ENCODE measurements around the gene RETREG3.

RETREG3 gene

DNA sequence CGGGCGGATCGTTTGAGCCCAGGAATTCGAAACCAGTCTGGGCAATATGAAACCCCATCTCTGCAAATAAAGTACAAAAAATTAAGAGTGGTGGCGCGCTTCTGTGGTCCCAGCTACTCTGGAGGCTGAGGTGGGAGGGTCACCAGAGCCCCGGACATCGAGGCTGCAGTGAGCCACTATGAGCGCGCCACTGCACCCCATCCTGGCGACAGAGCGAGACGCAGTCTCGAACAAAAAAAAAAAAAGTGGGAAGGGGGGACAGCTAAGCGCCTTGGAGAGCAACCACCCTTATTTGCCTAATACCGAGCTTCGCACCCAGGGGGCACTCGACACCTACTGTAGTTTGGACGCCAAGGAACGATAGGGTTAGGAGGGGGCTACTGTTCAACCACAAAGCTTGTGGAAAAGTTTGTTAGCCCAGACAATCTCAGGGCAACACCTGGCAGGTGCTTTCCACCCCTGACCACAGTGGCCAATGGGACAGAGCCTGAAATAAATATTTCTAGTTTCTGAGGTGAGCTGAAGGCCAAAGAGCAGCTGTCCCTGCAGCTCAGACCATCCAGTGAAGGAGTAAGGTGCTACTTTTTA lies 30.8 kb downstream of the RETREG3 start:
- no peak for TF ChIP-seq EZH2phosphoT487 (IDR thresholded peaks at IDR 0.05; ENCODE audit: borderline replicate concordance, low read length)
- TF ChIP-seq, protein P1, sequence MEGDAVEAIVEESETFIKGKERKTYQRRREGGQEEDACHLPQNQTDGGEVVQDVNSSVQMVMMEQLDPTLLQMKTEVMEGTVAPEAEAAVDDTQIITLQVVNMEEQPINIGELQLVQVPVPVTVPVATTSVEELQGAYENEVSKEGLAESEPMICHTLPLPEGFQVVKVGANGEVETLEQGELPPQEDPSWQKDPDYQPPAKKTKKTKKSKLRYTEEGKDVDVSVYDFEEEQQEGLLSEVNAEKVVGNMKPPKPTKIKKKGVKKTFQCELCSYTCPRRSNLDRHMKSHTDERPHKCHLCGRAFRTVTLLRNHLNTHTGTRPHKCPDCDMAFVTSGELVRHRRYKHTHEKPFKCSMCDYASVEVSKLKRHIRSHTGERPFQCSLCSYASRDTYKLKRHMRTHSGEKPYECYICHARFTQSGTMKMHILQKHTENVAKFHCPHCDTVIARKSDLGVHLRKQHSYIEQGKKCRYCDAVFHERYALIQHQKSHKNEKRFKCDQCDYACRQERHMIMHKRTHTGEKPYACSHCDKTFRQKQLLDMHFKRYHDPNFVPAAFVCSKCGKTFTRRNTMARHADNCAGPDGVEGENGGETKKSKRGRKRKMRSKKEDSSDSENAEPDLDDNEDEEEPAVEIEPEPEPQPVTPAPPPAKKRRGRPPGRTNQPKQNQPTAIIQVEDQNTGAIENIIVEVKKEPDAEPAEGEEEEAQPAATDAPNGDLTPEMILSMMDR (IDR thresholded peaks at IDR 0.05; ENCODE audit: low read depth, low read length, poor library complexity, severe bottlenecking): peak; percentile 85
- Histone ChIP-seq H3K9me2 (replicated peaks; ENCODE audit: control insufficient read depth, low read length) (no peaks in the 10 kb centered on the region), H3K4me1 (ENCODE audit: control insufficient read depth, low read length) (peaks cover 35% of the 10 kb centered on the region), H3K4me2 (ENCODE audit: low read length) (peak overlapping the region; percentile 66), H3K27ac (ENCODE audit: low read depth, low read length) (peak overlapping the region; percentile 81), H3K9me3 (ENCODE audit: control insufficient read depth, insufficient read depth, low read length) (no peaks in the 10 kb centered on the region), H4K20me1 (ENCODE audit: control insufficient read depth, insufficient read depth, low read depth, low read length) (peaks cover 3% of the 10 kb centered on the region; the same call in 1 of the 2 replicates), H3K79me2 (ENCODE audit: control insufficient read depth, low read length) (peaks cover 41% of the 10 kb centered on the region), H3K36me3 (ENCODE audit: control insufficient read depth, low read length) (peaks cover 76% of the 10 kb centered on the region), H3F3A (ENCODE audit: control insufficient read depth, insufficient read depth) (peaks cover 13% of the 10 kb centered on the region), H3K27me3 (ENCODE audit: control insufficient read depth, low read length) (no peaks in the 10 kb centered on the region), H3K4me3 (ENCODE audit: low read length) (peak overlapping the region; percentile 89)

DNA sequence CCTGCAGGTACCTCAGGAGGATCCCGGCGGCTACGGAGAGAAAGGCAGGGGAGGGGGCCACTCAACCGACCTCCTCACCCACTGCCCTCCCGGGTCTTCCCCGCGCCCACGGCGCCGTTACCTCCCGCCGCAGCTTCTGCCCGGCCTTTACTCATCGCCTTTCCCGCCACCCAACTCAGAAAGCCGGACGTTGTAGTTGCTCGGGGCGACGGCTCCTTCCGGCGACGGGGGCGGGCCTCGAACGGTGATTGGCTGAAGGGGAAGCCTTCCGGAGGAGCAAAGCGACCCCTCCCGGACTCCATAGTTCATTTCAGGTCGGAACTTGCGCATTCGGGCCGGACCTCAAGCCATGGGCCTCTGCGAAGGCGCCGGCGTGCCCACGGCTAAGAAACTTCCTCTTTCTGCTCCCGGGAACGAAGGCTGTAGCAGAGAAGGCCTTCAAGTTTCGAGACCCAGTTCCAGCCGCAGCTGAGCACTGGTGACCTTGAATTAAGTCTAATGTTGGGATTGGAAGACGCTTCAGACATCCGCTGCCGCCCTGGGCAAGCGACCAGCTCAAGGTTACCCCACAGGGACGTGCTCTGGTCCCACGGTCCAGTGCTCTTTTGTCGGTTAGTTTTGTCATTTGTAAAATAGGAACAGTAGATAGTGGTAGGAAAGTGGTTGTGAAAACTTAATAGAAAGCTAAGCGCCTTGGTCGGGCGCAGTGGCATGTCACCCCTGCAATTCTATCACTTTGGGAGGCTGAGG lies 31.5 kb downstream of the RETREG3 start, which contains the start of gene PSMC3IP:
PSMC3IP (minus strand) TSS at position 198 of the 750 bp plus-strand sequence; CDS start at position 155, 43 bp downstream.
- H3K4me1 ChIP-seq (ENCODE audit: control insufficient read depth, low read length): peaks cover 35% of the 10 kb centered on the region
- peaks cover 3% of the 10 kb centered on the region; the same call in 1 of the 2 replicates for H4K20me1 ChIP-seq (ENCODE audit: control insufficient read depth, insufficient read depth, low read depth, low read length)
- no peaks in the 10 kb centered on the region for H3K27me3 ChIP-seq (ENCODE audit: control insufficient read depth, low read length)
- peaks cover 47% of the 10 kb centered on the region for H3K79me2 ChIP-seq (ENCODE audit: control insufficient read depth, low read length)
- H3K9me3 ChIP-seq (ENCODE audit: control insufficient read depth, insufficient read depth, low read length): no peaks in the 10 kb centered on the region
- peak within 1 kb of the TSS; percentile 66 for H3K4me2 ChIP-seq (ENCODE audit: low read length)
- H3K9me2 ChIP-seq (replicated peaks; ENCODE audit: control insufficient read depth, low read length): no peaks in the 10 kb centered on the region
- H3K27ac ChIP-seq (ENCODE audit: low read depth, low read length): peak within 1 kb of the TSS; percentile 81
- peaks cover 76% of the 10 kb centered on the region for H3K36me3 ChIP-seq (ENCODE audit: control insufficient read depth, low read length)
- no peak for TF ChIP-seq EZH2phosphoT487 (IDR thresholded peaks at IDR 0.05; ENCODE audit: borderline replicate concordance, low read length)
- TF ChIP-seq, protein P1 (IDR thresholded peaks at IDR 0.05; ENCODE audit: low read depth, low read length, poor library complexity, severe bottlenecking): peak; percentile 42
- peaks cover 13% of the 10 kb centered on the region for H3F3A ChIP-seq (ENCODE audit: control insufficient read depth, insufficient read depth)
- H3K4me3 ChIP-seq (ENCODE audit: low read length): peak within 1 kb of the TSS; percentile 89

DNA sequence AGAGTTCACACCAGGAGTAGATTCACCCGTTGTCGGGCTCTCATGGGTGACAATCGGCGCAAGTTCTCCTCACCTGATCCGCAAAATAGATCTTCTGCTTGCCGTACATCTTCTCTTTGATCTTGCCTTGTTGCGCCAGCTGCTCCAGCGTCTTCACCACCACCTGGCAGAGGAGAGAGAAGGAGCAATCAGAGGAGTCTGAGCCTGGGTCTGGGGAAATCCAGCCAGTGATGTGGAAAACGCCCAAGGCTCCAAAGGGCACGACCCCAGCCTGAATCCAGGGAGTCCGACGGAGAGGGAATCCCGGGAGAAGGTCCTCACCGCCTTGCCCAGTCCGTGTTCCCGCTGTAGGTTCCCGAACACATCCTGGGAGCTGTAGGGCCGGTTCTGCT lies 32.0 kb downstream of the RETREG3 start:
- no peak for TF ChIP-seq EZH2phosphoT487 (IDR thresholded peaks at IDR 0.05; ENCODE audit: borderline replicate concordance, low read length)
- TF ChIP-seq, protein P1 (IDR thresholded peaks at IDR 0.05; ENCODE audit: low read depth, low read length, poor library complexity, severe bottlenecking): no peak
- Histone ChIP-seq H3K9me2 (replicated peaks; ENCODE audit: control insufficient read depth, low read length) (no peaks in the 10 kb centered on the region), H3K9me3 (ENCODE audit: control insufficient read depth, insufficient read depth, low read length) (no peaks in the 10 kb centered on the region), H4K20me1 (ENCODE audit: control insufficient read depth, insufficient read depth, low read depth, low read length) (peaks cover 3% of the 10 kb centered on the region; the same call in 1 of the 2 replicates), H3K4me2 (ENCODE audit: low read length) (peak overlapping the region; percentile 66), H3K27ac (ENCODE audit: low read depth, low read length) (peak overlapping the region; percentile 81), H3K79me2 (ENCODE audit: control insufficient read depth, low read length) (peaks cover 50% of the 10 kb centered on the region), H3K27me3 (ENCODE audit: control insufficient read depth, low read length) (no peaks in the 10 kb centered on the region), H3K4me3 (ENCODE audit: low read length) (peak overlapping the region; percentile 89), H3K36me3 (ENCODE audit: control insufficient read depth, low read length) (peaks cover 74% of the 10 kb centered on the region), H3K4me1 (ENCODE audit: control insufficient read depth, low read length) (peaks cover 35% of the 10 kb centered on the region), H3F3A (ENCODE audit: control insufficient read depth, insufficient read depth) (peaks cover 13% of the 10 kb centered on the region)
